CD4-positive, CD25-positive, alpha-beta regulatory T cell (primary cell): ENCODE results near the gene ABLIM1. TPM values are rescaled to one million over a fixed set of nuclear protein-coding genes. Genes with fewer than 3 reads are reported as not detected.

ENCODE experiments used
- ATAC-seq, 2 donors: fragments of 150-1000 bp; cut with Tn5 transposase; one replicate each; pipeline ENCODE4 v1.10.0; 2021; ENCODE audit warnings: low read depth in 2 of 2, moderate number of reproducible peaks in 2 of 2, moderate library complexity in 1 of 2
- DNase-seq, 3 donors: peaks; one replicate each; pipeline versions ENCODE4 v3.0.0 to v3.0.0-alpha.2; 2012 to 2022; ENCODE audit warnings: mixed read lengths in 1 of 3
- H3K27ac ChIP-seq: one replicate; pipeline ENCODE4 v1.7.0; 2013; ENCODE audit warnings: mild to moderate bottlenecking, low read length; ENCODE audit not compliant: insufficient read depth, poor library complexity, severe bottlenecking
- H3K27me3 ChIP-seq: one replicate; pipeline ENCODE4 v1.7.0; 2013; ENCODE audit warnings: low read length; ENCODE audit not compliant: control insufficient read depth, insufficient read depth
- H3K36me3 ChIP-seq: one replicate; pipeline ENCODE4 v1.7.0; 2013; ENCODE audit warnings: mild to moderate bottlenecking, low read length, moderate library complexity; ENCODE audit not compliant: control insufficient read depth, insufficient read depth
- H3K4me1 ChIP-seq: 2 replicates; pipeline ENCODE4 v1.7.0; 2013; ENCODE audit warnings: mild to moderate bottlenecking, low read length; ENCODE audit not compliant: insufficient read depth, control insufficient read depth, poor library complexity, severe bottlenecking
- H3K4me3 ChIP-seq: one replicate; pipeline ENCODE4 v1.7.0; 2013; ENCODE audit warnings: low read depth, mild to moderate bottlenecking, low read length, moderate library complexity
- H3K9me3 ChIP-seq, 2 experiments: 1 replicate in 1 of 2; 2 replicates in 1 of 2; pipeline ENCODE4 v1.7.0; 2013; ENCODE audit warnings: low read length in 2 of 2, mild to moderate bottlenecking in 1 of 2, moderate library complexity in 1 of 2; ENCODE audit not compliant: control insufficient read depth in 2 of 2
- H3K27ac Mint-ChIP-seq, 3 donors: one replicate each; pipeline ENCODE4 v1.8.0; 2020 to 2022; ENCODE audit warnings: mild to moderate bottlenecking in 3 of 3, mixed read lengths in 3 of 3, moderate library complexity in 2 of 3
- H3K27me3 Mint-ChIP-seq: one replicate; pipeline ENCODE4 v1.8.0; 2022; ENCODE audit warnings: mild to moderate bottlenecking, mixed read lengths
- H3K36me3 Mint-ChIP-seq: one replicate; pipeline ENCODE4 v1.8.0; 2020; ENCODE audit warnings: mixed read lengths
- H3K4me1 Mint-ChIP-seq, 4 donors: one replicate each; pipeline ENCODE4 v1.8.0; 2020 to 2022; ENCODE audit warnings: mixed read lengths in 4 of 4, mild to moderate bottlenecking in 1 of 4
- H3K4me3 Mint-ChIP-seq, 4 donors: one replicate each; pipeline ENCODE4 v1.8.0; 2020 to 2022; ENCODE audit warnings: mild to moderate bottlenecking in 4 of 4, mixed read lengths in 4 of 4, moderate library complexity in 3 of 4
- H3K9me3 Mint-ChIP-seq, 7 donors: one replicate each; pipeline ENCODE4 v1.8.0; 2020 to 2022; ENCODE audit warnings: mixed read lengths in 7 of 7, mild to moderate bottlenecking in 3 of 7, moderate library complexity in 2 of 7
- polyA plus RNA-seq, 4 donors: library from polyadenylated mRNA; unstranded; fragments of 300-500 nt; fragmentation: Illumina TruSeq; gene quantifications; one replicate each; pipeline ENCODE4 v1.2.3, GENCODE V29; 2021
- total RNA-seq: library from RNA; stranded (reverse); gene quantifications from one replicate; pipeline ENCODE4 v1.2.3, GENCODE V29; 2022

The ABLIM1 gene
- total and polyA plus RNA-seq, 5 donors from 2014 or later: 101 to 138 (median 131) TPM

- no peak overlapping the region for H3K4me3 ChIP-seq
- no peaks in the 10 kb centered on the region for H3K4me1 ChIP-seq
- peaks cover 0 to 5% (median 0%) of the 10 kb centered on the region in 4 donors for H3K4me1 Mint-ChIP-seq
- H3K27me3 Mint-ChIP-seq: no peaks in the 10 kb centered on the region
- H3K9me3 Mint-ChIP-seq: no peaks in the 10 kb centered on the region
- DNase-seq (no peak), ATAC-seq (no peak)
- peaks cover 46% of the 10 kb centered on the region for H3K36me3 Mint-ChIP-seq
- H3K27ac Mint-ChIP-seq: peak overlapping the region in 2 of 3 donors; percentile 39 to 52
- no peaks in the 10 kb centered on the region for H3K27me3 ChIP-seq
- H3K36me3 ChIP-seq: peaks cover 72% of the 10 kb centered on the region
- no peak overlapping the region for H3K4me3 Mint-ChIP-seq
- H3K9me3 ChIP-seq: no peaks in the 10 kb centered on the region
- no peak overlapping the region for H3K27ac ChIP-seq
These were observed 212.7 kb downstream of the ABLIM1 start for GRCh38 chr10:114445332-114445731.

- Histone ChIP-seq H3K4me1 (no peaks in the 10 kb centered on the region), H3K27ac (no peak overlapping the region), H3K36me3 (peaks cover 74% of the 10 kb centered on the region), H3K27me3 (no peaks in the 10 kb centered on the region), H3K4me3 (no peak overlapping the region), H3K9me3 (no peaks in the 10 kb centered on the region)
- Mint-ChIP-seq H3K27ac (peak overlapping the region; percentile 32 to 52 (median 39)), H3K9me3 (no peaks in the 10 kb centered on the region), H3K4me1 (peaks cover 0 to 5% (median 0%) of the 10 kb centered on the region in 4 donors), H3K36me3 (peaks cover 52% of the 10 kb centered on the region), H3K4me3 (no peak overlapping the region), H3K27me3 (no peaks in the 10 kb centered on the region)
- DNase-seq: no peak
- ATAC-seq: no peak
These were observed 213.3 kb downstream of the ABLIM1 start for GRCh38 chr10:114444819-114445218.

GRCh38 chr10:114442091-114442630, 215.9 kb downstream of the ABLIM1 start:
- DNase-seq (no peak), ATAC-seq (no peak)
- H3K4me3 ChIP-seq: no peak overlapping the region
- peaks cover 0 to 5% (median 2%) of the 10 kb centered on the region in 4 donors for H3K4me1 Mint-ChIP-seq
- peaks cover 64% of the 10 kb centered on the region for H3K36me3 Mint-ChIP-seq
- H3K27ac ChIP-seq: no peak overlapping the region
- no peaks in the 10 kb centered on the region for H3K9me3 ChIP-seq
- no peaks in the 10 kb centered on the region for H3K4me1 ChIP-seq
- H3K4me3 Mint-ChIP-seq: no peak overlapping the region
- peaks cover 83% of the 10 kb centered on the region for H3K36me3 ChIP-seq
- H3K27me3 ChIP-seq: no peaks in the 10 kb centered on the region
- no peak overlapping the region for H3K27ac Mint-ChIP-seq
- H3K27me3 Mint-ChIP-seq: no peaks in the 10 kb centered on the region
- no peaks in the 10 kb centered on the region for H3K9me3 Mint-ChIP-seq

- peaks cover 74% of the 10 kb centered on the region for H3K36me3 Mint-ChIP-seq
- H3K4me3 Mint-ChIP-seq: no peak overlapping the region
- ATAC-seq: no peak
- H3K4me1 Mint-ChIP-seq: peaks cover 0 to 5% (median 2%) of the 10 kb centered on the region in 4 donors
- H3K4me1 ChIP-seq: no peaks in the 10 kb centered on the region
- H3K27me3 ChIP-seq: no peaks in the 10 kb centered on the region
- DNase-seq: no peak
- H3K4me3 ChIP-seq: no peak overlapping the region
- H3K9me3 Mint-ChIP-seq: peaks cover 0 to 3% (median 0%) of the 10 kb centered on the region in 7 donors
- no peaks in the 10 kb centered on the region for H3K9me3 ChIP-seq
- no peaks in the 10 kb centered on the region for H3K27me3 Mint-ChIP-seq
- no peak overlapping the region for H3K27ac ChIP-seq
- H3K36me3 ChIP-seq: peaks cover 86% of the 10 kb centered on the region
- H3K27ac Mint-ChIP-seq: no peak overlapping the region
These were observed 217.0 kb downstream of the ABLIM1 start for GRCh38 chr10:114441107-114441506.

- Histone ChIP-seq H3K36me3 (peaks cover 93% of the 10 kb centered on the region), H3K9me3 (no peaks in the 10 kb centered on the region), H3K27me3 (no peaks in the 10 kb centered on the region), H3K4me1 (no peaks in the 10 kb centered on the region), H3K27ac (no peak overlapping the region), H3K4me3 (no peak overlapping the region)
- Mint-ChIP-seq H3K4me3 (no peak overlapping the region), H3K36me3 (peaks cover 82% of the 10 kb centered on the region), H3K9me3 (peaks cover 0 to 3% (median 0%) of the 10 kb centered on the region in 7 donors), H3K4me1 (peaks cover 0 to 7% (median 4%) of the 10 kb centered on the region in 4 donors), H3K27ac (no peak overlapping the region), H3K27me3 (no peaks in the 10 kb centered on the region)
- DNase-seq (peak in 1 of 3 donors; percentile 7), ATAC-seq (no peak)
These were observed 220.4 kb downstream of the ABLIM1 start for GRCh38 chr10:114437473-114438292.

GRCh38 chr10:114436941-114437340, 221.1 kb downstream of the ABLIM1 start:
- Mint-ChIP-seq H3K9me3 (peaks cover 0 to 3% (median 0%) of the 10 kb centered on the region in 7 donors), H3K36me3 (peaks cover 82% of the 10 kb centered on the region), H3K27me3 (no peaks in the 10 kb centered on the region), H3K4me3 (no peak overlapping the region), H3K27ac (no peak overlapping the region), H3K4me1 (peaks cover under 1 to 9% (median 5%) of the 10 kb centered on the region in 4 donors)
- Histone ChIP-seq H3K4me1 (no peaks in the 10 kb centered on the region), H3K4me3 (no peak overlapping the region), H3K27ac (no peak overlapping the region), H3K9me3 (no peaks in the 10 kb centered on the region), H3K36me3 (peaks cover 85% of the 10 kb centered on the region), H3K27me3 (no peaks in the 10 kb centered on the region)
- DNase-seq: no peak
- no peak for ATAC-seq

GRCh38 chr10:114432566-114433093, 225.4 kb downstream of the ABLIM1 start:
- no peak for DNase-seq
- peaks cover 63% of the 10 kb centered on the region for H3K36me3 Mint-ChIP-seq

More at GRCh38 chr10:114432566-114433093, 225.4 kb downstream of the ABLIM1 start:
- no peaks in the 10 kb centered on the region for H3K27me3 ChIP-seq
- peaks cover 0 to 6% (median 5%) of the 10 kb centered on the region in 4 donors for H3K4me1 Mint-ChIP-seq
- no peaks in the 10 kb centered on the region for H3K9me3 ChIP-seq
- peaks cover 56% of the 10 kb centered on the region for H3K36me3 ChIP-seq
- H3K4me3 Mint-ChIP-seq: no peak overlapping the region
- H3K27me3 Mint-ChIP-seq: no peaks in the 10 kb centered on the region
- no peak overlapping the region for H3K27ac ChIP-seq
- ATAC-seq: no peak
- no peaks in the 10 kb centered on the region for H3K4me1 ChIP-seq
- no peak overlapping the region for H3K4me3 ChIP-seq
- H3K27ac Mint-ChIP-seq: peak overlapping the region in 2 of 3 donors; percentile 34 to 49
- H3K9me3 Mint-ChIP-seq: peaks cover 0 to 3% (median 0%) of the 10 kb centered on the region in 7 donors
